Sigmoid colon (tissue), 7 donors: ENCODE results near the gene IFI27L2. TPM values are rescaled to one million over a fixed set of nuclear protein-coding genes. Genes with fewer than 3 reads are reported as not detected.

Experiments used
- DNase-seq: peaks from one replicate; pipeline ENCODE4 v3.0.0-alpha.2; 2019
- H3K27ac ChIP-seq, 4 donors: fragments of 200-600 bp; sonication (generic); one replicate each; pipeline ENCODE4 v1.5.1; 2016 to 2019; ENCODE audit warnings: mild to moderate bottlenecking in 1 of 4
- H3K27me3 ChIP-seq, 3 donors: fragments of 200-600 bp; sonication (generic); one replicate each; pipeline ENCODE4 v1.5.1; 2019; ENCODE audit warnings: mild to moderate bottlenecking in 1 of 3
- H3K36me3 ChIP-seq, 4 donors: fragments of 200-600 bp; sonication (generic); one replicate each; pipeline ENCODE4 v1.5.1; 2016 to 2019
- H3K4me1 ChIP-seq, 4 donors: fragments of 200-600 bp; sonication (generic); one replicate each; pipeline ENCODE4 v1.5.1; 2017 to 2019
- H3K4me3 ChIP-seq, 4 donors: fragments of 200-600 bp; sonication (generic); one replicate each; pipeline ENCODE4 v1.5.1; 2017 to 2019; ENCODE audit warnings: mild to moderate bottlenecking in 2 of 4, moderate library complexity in 1 of 4
- H3K9me3 ChIP-seq, 4 donors: fragments of 200-600 bp in 3 of 4; sonication (generic) in 3 of 4; one replicate each; pipeline versions ENCODE4 v1.5.1 to v1.6.1; 2013 to 2019
- CTCF ChIP-seq, 4 experiments: fragments of 450-650 bp in 3 of 4; fragments of 200-600 bp in 1 of 4; IDR thresholded peaks; one replicate each; pipeline ENCODE4 v1.5.1; 2016 to 2019; ENCODE audit warnings: antibody characterized with exemption in 4 of 4, mild to moderate bottlenecking in 3 of 4, moderate library complexity in 2 of 4
- EP300 ChIP-seq, 4 donors: sonication (generic); formaldehyde crosslinking; IDR thresholded peaks; one replicate each; pipeline ENCODE4 v1.6.1; 2017; ENCODE audit warnings: antibody characterized with exemption in 4 of 4
- POLR2A ChIP-seq, 2 donors: fragments of 450-650 bp; IDR thresholded peaks; one replicate each; pipeline ENCODE4 v1.6.1; 2016; ENCODE audit warnings: antibody characterized with exemption in 2 of 2, mild to moderate bottlenecking in 2 of 2, moderate library complexity in 2 of 2
- POLR2AphosphoS5 ChIP-seq, 4 donors: sonication (generic); formaldehyde crosslinking; IDR thresholded peaks; one replicate each; pipeline ENCODE4 v1.6.1; 2017; ENCODE audit warnings: antibody characterized with exemption in 4 of 4
- WGBS, 2 donors: extraction: QIAGEN DNeasy Blood & Tissue Kit; methylation state at CpG; one replicate each; pipeline ENCODE4 v1.1.7; 2013; 5-methylcytosine and 5-hydroxymethylcytosine counted together
- intact Hi-C: fragments of 100-400 bp; cut with DNase I; formaldehyde crosslinking; loops from one replicate; pipeline ENCODE4 v1.15.1; 2023
- polyA plus RNA-seq, 3 donors: library from polyadenylated mRNA; stranded (reverse); fragments of 200-250 nt; gene quantifications; one replicate each; pipeline ENCODE4 v1.2.3, GENCODE V29; 2013
- total RNA-seq, 4 donors: library from RNA; depleted of rRNA; stranded (reverse); fragments of >200 nt; gene quantifications; one replicate each; pipeline ENCODE4 v1.1.0, GENCODE V29; 2016
- donor health status: healthy with polysubstance abuse.
- donor health status: Bipolar disorder and iron deficiency.
- donor health status: healthy.

The IFI27L2 gene
- total and polyA plus RNA-seq, 7 donors = 47.9 to 145 (median 84.7) TPM

- WGBS, 2 donors = 76 to 83% methylated on average over 9 of the region's 9 CpGs
- peak; percentile 58 for DNase-seq
- H3K27ac ChIP-seq = no peak overlapping the region
- no peaks in the 10 kb centered on the region for H3K36me3 ChIP-seq
- TF ChIP-seq EP300 (IDR thresholded peaks at IDR 0.05) = no peak
- TF ChIP-seq CTCF (IDR thresholded peaks at IDR 0.05) = no peak
- no peaks in the 10 kb centered on the region for H3K4me1 ChIP-seq
- H3K27me3 ChIP-seq = no peaks in the 10 kb centered on the region
- H3K4me3 ChIP-seq = no peak overlapping the region
- intact Hi-C loops = no loop called here
- H3K9me3 ChIP-seq = peaks cover 0 to 8% (median 5%) of the 10 kb centered on the region in 4 donors
These were observed 11.5 kb downstream of the IFI27L2 start for GRCh38 chr14:94117856-94118255.

DNA sequence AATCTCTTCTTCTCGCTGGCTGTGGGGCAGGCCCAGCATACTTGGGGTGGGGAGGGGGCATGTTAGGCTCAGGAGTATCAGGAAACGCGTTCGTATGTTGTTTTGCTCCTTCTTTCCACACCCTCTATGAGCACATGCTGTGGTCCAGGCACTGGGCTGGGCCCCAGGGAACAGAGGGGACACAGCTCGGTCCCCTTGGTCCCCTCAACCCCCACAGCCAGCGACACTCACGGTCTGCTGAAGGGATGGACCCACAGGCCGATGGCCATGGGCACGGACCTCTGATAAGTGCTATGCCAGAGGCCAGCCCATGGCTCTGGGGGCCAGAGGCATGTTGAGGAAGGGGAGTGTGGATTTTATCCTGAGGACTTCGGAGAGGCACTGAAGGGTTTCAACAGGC lies 12.7 kb downstream of the IFI27L2 start:
- H3K9me3 ChIP-seq = peaks cover 0 to 8% (median 5%) of the 10 kb centered on the region in 4 donors
- 85 to 94% methylated on average over 10 of the region's 10 CpGs for WGBS, 2 donors
- peak; percentile 48 for DNase-seq

DNA sequence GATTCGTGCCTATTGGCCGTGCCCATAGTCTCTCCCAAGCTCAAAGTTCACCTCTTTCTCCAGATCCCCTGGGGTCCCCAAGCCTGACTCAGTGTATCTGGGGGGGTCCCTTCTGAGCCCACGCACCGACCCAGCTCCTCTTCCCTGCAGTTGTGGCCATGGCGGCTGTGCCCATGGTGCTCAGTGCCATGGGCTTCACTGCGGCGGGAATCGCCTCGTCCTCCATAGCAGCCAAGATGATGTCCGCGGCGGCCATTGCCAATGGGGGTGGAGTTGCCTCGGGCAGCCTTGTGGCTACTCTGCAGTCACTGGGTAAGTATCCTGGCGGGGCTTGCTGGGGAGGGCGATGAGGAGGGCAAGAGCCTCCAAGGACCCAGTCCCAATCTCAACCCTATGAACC lies 13.8 kb downstream of the IFI27L2 start:
- 81 to 93% methylated on average over 15 of the region's 15 CpGs for WGBS, 2 donors

More for the DNA sequence above, 12.7 kb downstream of the IFI27L2 start:
- no peak overlapping the region for H3K27ac ChIP-seq
- H3K4me3 ChIP-seq = no peak overlapping the region
- no peaks in the 10 kb centered on the region for H3K4me1 ChIP-seq
- no peaks in the 10 kb centered on the region for H3K27me3 ChIP-seq
- intact Hi-C loops = no loop called here
- H3K36me3 ChIP-seq = no peaks in the 10 kb centered on the region
- no peak for TF ChIP-seq CTCF (IDR thresholded peaks at IDR 0.05)
- TF ChIP-seq EP300 (IDR thresholded peaks at IDR 0.05) = no peak
- TF ChIP-seq POLR2AphosphoS5 (IDR thresholded peaks at IDR 0.05) = no peak
- no peak for TF ChIP-seq POLR2A (IDR thresholded peaks at IDR 0.05)

DNA sequence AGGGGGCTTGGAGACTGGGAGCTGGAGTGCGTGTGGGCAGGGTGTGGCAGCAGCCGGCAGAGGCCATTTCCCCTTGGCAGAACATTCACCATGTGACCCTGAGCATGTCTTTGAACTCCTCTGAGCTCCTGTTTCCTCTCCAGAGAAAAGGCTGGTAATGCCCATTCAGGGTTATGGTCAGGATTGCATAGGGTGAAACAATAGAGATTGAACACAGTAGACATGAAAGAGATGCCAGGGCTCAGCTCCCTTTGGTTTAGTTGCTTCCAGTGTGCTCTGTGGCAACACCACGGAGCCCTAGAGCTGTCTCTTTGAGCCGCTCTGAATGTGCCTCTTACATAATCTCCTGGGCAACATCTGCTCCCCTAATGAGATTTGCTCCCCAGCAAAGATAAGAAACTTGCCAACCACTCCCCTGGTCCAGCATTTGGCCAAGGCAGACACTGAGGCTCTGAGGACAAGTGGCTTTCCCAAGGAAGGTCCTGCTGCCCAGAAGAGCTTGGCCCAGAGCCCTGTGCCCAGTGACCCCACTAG lies 14.3 kb downstream of the IFI27L2 start:
- Histone ChIP-seq H3K9me3 (peaks cover 0 to 8% (median 4%) of the 10 kb centered on the region in 4 donors), H3K36me3 (no peaks in the 10 kb centered on the region), H3K27ac (peak overlapping the region in 3 of 4 donors; percentile 30 to 77 (median 42)), H3K4me3 (no peak overlapping the region), H3K27me3 (no peaks in the 10 kb centered on the region), H3K4me1 (peaks cover 0 to 6% (median 0%) of the 10 kb centered on the region in 4 donors)
- TF ChIP-seq POLR2A (IDR thresholded peaks at IDR 0.05) (no peak), POLR2AphosphoS5 (IDR thresholded peaks at IDR 0.05) (peak in 1 of 4 donors; percentile 26)
- intact Hi-C loops = no loop called here
- 16 to 45% methylated on average over 4 of the region's 4 CpGs for WGBS, 2 donors
- peak; percentile 43 for DNase-seq

More for the DNA sequence above, 13.8 kb downstream of the IFI27L2 start:
- H3K27ac ChIP-seq = peak overlapping the region in 2 of 4 donors; percentile 25 to 77
- no peak for TF ChIP-seq POLR2A (IDR thresholded peaks at IDR 0.05)
- no peak for TF ChIP-seq EP300 (IDR thresholded peaks at IDR 0.05)
- TF ChIP-seq POLR2AphosphoS5 (IDR thresholded peaks at IDR 0.05) = no peak
- no peak for TF ChIP-seq CTCF (IDR thresholded peaks at IDR 0.05)
- H3K9me3 ChIP-seq = peaks cover 0 to 8% (median 5%) of the 10 kb centered on the region in 4 donors
- no peak overlapping the region for H3K4me3 ChIP-seq
- peaks cover 0 to under 1% (median 0%) of the 10 kb centered on the region in 4 donors for H3K4me1 ChIP-seq
- H3K36me3 ChIP-seq = no peaks in the 10 kb centered on the region
- intact Hi-C loops = no loop called here
- no peaks in the 10 kb centered on the region for H3K27me3 ChIP-seq
- no peak for DNase-seq

GRCh38 chr14:94114589-94115057 lies 14.8 kb downstream of the IFI27L2 start:
- H3K4me1 ChIP-seq = peaks cover 0 to 11% (median 0%) of the 10 kb centered on the region in 4 donors
- intact Hi-C loops = no loop called here
- TF ChIP-seq POLR2AphosphoS5 (IDR thresholded peaks at IDR 0.05) = no peak
- TF ChIP-seq EP300 (IDR thresholded peaks at IDR 0.05) = no peak

More at GRCh38 chr14:94114589-94115057, 14.8 kb downstream of the IFI27L2 start:
- no peaks in the 10 kb centered on the region for H3K27me3 ChIP-seq
- DNase-seq = peak; percentile 51
- peak overlapping the region; percentile 23 to 77 (median 36) for H3K27ac ChIP-seq
- H3K4me3 ChIP-seq = no peak overlapping the region
- 80 to 85% methylated on average over 5 of the region's 5 CpGs for WGBS, 2 donors
- H3K9me3 ChIP-seq = peaks cover 0 to 5% (median 1%) of the 10 kb centered on the region in 4 donors
- H3K36me3 ChIP-seq = no peaks in the 10 kb centered on the region
